Parathyroid adenoma (tissue), 2 donors: ENCODE results near the gene CDC14A.

ENCODE experiments used
- H2AFZ ChIP-seq: fragments of 300-600 bp; sonication (generic); one replicate; pipeline ENCODE4 v1.7.0; 2017; ENCODE audit warnings: antibody characterized with exemption, mild to moderate bottlenecking
- H3K27ac ChIP-seq: fragments of 300-600 bp; sonication (generic); one replicate; pipeline ENCODE4 v1.7.0; 2017
- H3K27me3 ChIP-seq: fragments of 300-600 bp; sonication (generic); one replicate; pipeline ENCODE4 v1.7.0; 2017; ENCODE audit warnings: low read length; ENCODE audit not compliant: control insufficient read depth, insufficient read depth
- H3K36me3 ChIP-seq: fragments of 300-600 bp; sonication (generic); one replicate; pipeline ENCODE4 v1.7.0; 2017; ENCODE audit warnings: low read length; ENCODE audit not compliant: control insufficient read depth, insufficient read depth
- H3K4me1 ChIP-seq: fragments of 300-600 bp; sonication (generic); one replicate; pipeline ENCODE4 v1.7.0; 2017; ENCODE audit warnings: control low read depth
- H3K4me2 ChIP-seq: fragments of 300-600 bp; sonication (generic); one replicate; pipeline ENCODE4 v1.7.0; 2017; ENCODE audit warnings: low read length
- H3K4me3 ChIP-seq: fragments of 300-600 bp; sonication (generic); one replicate; pipeline ENCODE4 v1.7.0; 2017; ENCODE audit warnings: low read depth, low read length
- H3K79me2 ChIP-seq: fragments of 300-600 bp; sonication (generic); one replicate; pipeline ENCODE4 v1.7.0; 2017; ENCODE audit warnings: control low read depth
- H3K9ac ChIP-seq: fragments of 300-600 bp; sonication (generic); one replicate; pipeline ENCODE4 v1.7.0; 2017; ENCODE audit warnings: mild to moderate bottlenecking
- H3K9me3 ChIP-seq: fragments of 300-600 bp; sonication (generic); one replicate; pipeline ENCODE4 v1.7.0; 2017; ENCODE audit warnings: low read length; ENCODE audit not compliant: control insufficient read depth
- TF ChIP-seq, protein P1 (sequence below): fragments of 300-600 bp; sonication (generic); IDR thresholded peaks from one replicate; pipeline ENCODE4 v1.7.0; 2017; ENCODE audit warnings: antibody characterized with exemption, mild to moderate bottlenecking
- donor health status: primary hyperparathyroidism.

Gene CDC14A

DNA sequence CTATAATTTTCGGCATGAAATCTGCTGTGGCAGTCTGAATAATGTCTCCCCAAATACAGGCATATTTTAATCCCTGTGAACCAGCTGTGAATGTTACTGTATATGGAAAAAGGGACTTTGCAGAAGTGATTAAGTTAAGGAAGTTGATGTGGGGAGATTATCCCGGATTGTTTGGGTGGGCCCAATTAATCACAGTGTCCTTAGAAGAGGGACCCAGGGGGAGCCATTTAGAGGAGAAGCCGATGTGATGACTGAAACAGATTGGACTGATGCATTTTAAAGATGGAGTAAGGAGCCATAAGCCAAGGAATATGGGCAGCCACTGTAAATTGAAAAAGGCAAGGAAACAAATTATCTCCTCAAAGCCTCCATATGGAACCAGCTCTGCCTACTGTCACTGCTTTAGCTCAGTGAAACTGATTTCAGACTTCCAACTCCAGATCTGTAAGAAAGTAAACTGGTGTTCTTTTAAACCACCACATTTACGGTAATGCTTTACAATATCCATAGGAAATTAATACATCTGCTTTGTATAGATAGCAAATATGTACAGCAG, 124.5 kb downstream of the CDC14A start:
- Histone ChIP-seq H3K4me2 (no peak overlapping the region), H3K27me3 (no peaks in the 10 kb centered on the region), H3K4me1 (no peaks in the 10 kb centered on the region), H3K9me3 (no peaks in the 10 kb centered on the region), H3K36me3 (no peaks in the 10 kb centered on the region), H3K79me2 (no peaks in the 10 kb centered on the region), H3K9ac (no peak overlapping the region), H2AFZ (no peak overlapping the region), H3K4me3 (no peak overlapping the region), H3K27ac (no peak overlapping the region)
- TF ChIP-seq, protein P1, sequence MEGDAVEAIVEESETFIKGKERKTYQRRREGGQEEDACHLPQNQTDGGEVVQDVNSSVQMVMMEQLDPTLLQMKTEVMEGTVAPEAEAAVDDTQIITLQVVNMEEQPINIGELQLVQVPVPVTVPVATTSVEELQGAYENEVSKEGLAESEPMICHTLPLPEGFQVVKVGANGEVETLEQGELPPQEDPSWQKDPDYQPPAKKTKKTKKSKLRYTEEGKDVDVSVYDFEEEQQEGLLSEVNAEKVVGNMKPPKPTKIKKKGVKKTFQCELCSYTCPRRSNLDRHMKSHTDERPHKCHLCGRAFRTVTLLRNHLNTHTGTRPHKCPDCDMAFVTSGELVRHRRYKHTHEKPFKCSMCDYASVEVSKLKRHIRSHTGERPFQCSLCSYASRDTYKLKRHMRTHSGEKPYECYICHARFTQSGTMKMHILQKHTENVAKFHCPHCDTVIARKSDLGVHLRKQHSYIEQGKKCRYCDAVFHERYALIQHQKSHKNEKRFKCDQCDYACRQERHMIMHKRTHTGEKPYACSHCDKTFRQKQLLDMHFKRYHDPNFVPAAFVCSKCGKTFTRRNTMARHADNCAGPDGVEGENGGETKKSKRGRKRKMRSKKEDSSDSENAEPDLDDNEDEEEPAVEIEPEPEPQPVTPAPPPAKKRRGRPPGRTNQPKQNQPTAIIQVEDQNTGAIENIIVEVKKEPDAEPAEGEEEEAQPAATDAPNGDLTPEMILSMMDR: no peak

DNA sequence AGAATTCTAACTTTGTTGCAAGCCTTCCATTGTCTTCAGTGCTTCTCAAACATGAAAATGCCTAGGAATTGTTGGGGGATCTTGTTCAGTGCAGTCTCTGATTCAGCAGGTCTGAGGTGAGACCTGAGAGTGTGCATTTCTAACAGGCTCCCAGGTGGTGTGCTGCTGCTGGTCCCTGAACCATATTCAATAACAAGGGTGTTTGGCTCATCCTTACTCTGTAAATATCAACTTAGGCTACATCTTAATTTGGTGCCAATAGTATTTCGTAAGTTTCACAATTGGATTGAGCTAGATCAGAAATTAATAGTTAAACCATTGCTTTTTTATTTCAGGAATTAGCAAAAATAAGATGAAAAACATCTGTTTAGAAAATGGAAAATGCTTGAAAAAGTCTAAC, 126.5 kb downstream of the CDC14A start:
- no peaks in the 10 kb centered on the region for H3K79me2 ChIP-seq

DNA sequence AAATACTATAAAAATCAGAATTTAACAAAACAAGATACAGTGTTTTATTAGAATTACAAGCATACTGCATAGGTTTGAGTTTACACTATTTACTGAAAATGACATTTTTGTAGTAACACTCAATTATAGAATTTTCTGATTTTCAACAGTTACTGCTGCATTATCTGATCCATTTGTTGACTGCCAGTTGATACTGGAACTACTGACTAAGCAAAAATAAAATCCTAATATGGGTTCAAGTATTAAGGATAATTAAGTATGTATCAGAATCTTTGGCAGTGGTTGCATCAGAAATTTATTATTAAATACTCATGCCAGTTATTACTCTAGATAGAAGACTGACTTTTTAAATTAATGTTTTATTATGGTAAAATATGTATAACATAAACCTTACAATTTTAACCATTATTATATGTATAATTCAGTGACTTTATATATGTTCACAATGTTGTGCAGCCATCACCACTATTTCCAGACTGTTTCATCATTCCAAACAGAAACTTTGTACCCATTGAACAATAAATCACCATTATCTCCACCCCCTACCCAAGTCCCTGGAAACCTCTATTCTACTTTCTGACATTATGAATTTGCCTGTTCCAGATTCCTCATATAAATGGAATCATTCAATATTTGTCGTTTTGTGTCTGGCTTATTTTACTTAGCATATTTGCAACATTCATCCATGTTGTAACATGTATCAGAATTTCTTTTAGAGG, 127.5 kb downstream of the CDC14A start:
- Histone ChIP-seq H3K27me3 (no peaks in the 10 kb centered on the region), H3K79me2 (no peaks in the 10 kb centered on the region), H3K27ac (no peak overlapping the region), H3K4me3 (no peak overlapping the region), H3K4me2 (no peak overlapping the region), H2AFZ (no peak overlapping the region), H3K4me1 (no peaks in the 10 kb centered on the region), H3K9me3 (no peaks in the 10 kb centered on the region), H3K9ac (no peak overlapping the region), H3K36me3 (no peaks in the 10 kb centered on the region)
- TF ChIP-seq, protein P1: no peak

More for the DNA sequence above, 126.5 kb downstream of the CDC14A start:
- no peak overlapping the region for H3K4me2 ChIP-seq
- H3K4me3 ChIP-seq: no peak overlapping the region
- no peaks in the 10 kb centered on the region for H3K9me3 ChIP-seq
- H3K27me3 ChIP-seq: no peaks in the 10 kb centered on the region
- H3K27ac ChIP-seq: no peak overlapping the region
- H3K36me3 ChIP-seq: no peaks in the 10 kb centered on the region
- H3K9ac ChIP-seq: no peak overlapping the region
- H3K4me1 ChIP-seq: no peaks in the 10 kb centered on the region
- TF ChIP-seq, protein P1: no peak
- H2AFZ ChIP-seq: no peak overlapping the region

DNA sequence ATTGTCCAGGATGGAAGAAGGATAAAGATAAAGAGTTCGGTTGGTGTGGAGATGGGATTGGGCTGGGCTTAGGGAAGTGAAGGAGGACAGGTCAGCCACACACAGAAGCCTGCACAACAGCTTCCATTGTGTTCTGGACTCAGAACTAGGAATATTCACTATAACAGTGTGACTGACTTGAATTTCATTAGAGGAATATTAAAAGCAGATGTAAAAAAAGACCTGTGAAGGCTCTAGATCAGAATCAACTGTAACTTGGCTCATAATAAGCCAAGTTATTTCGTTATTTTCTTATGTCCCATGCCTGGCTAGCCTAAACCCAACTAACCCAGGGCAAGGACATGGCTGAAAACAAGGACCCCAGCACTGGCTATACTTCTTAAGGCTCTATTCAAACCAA, 129.0 kb downstream of the CDC14A start:
- Histone ChIP-seq H3K27me3 (no peaks in the 10 kb centered on the region), H3K4me2 (no peak overlapping the region), H3K4me1 (no peaks in the 10 kb centered on the region), H3K4me3 (no peak overlapping the region), H3K9ac (no peak overlapping the region), H2AFZ (no peak overlapping the region), H3K27ac (no peak overlapping the region), H3K79me2 (no peaks in the 10 kb centered on the region), H3K9me3 (no peaks in the 10 kb centered on the region), H3K36me3 (no peaks in the 10 kb centered on the region)
- TF ChIP-seq, protein P1: no peak

DNA sequence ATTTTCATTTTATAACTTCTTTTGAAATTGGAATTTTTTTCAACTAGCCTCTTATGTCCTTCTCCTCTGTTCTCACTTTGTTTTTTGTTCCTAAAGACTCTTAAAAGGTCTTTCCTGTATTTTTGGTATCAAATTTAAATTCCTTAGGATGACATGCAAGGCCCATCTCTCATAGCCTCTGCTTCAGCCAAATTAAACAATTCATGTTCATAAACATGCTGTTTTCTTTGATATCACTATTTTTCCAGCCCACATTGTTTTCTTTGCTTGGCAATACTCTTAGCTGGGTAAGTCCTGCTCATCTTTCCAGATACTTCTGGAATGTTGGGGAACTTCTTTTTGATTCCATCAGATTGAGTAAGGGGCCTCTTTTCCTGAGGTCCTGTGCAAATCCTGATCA, 129.9 kb downstream of the CDC14A start:
- H3K4me2 ChIP-seq: no peak overlapping the region
- no peaks in the 10 kb centered on the region for H3K4me1 ChIP-seq
- no peaks in the 10 kb centered on the region for H3K79me2 ChIP-seq
- TF ChIP-seq, protein P1: no peak
- H3K9me3 ChIP-seq: no peaks in the 10 kb centered on the region
- H2AFZ ChIP-seq: no peak overlapping the region
- H3K4me3 ChIP-seq: no peak overlapping the region
- no peaks in the 10 kb centered on the region for H3K36me3 ChIP-seq
- no peak overlapping the region for H3K27ac ChIP-seq
- no peak overlapping the region for H3K9ac ChIP-seq
- no peaks in the 10 kb centered on the region for H3K27me3 ChIP-seq
